Stimulated activated CD8-positive, alpha-beta memory T cell treated with anti-CD3 and anti-CD28 coated beads, Interleukin-12 subunit alpha, Interleukin-12 subunit beta, amount 100 ng/mL, for 1 hour (primary cell): ENCODE results near the gene NDUFB10.
"Not testable (repeated sequence)": the region's sequence is repeated elsewhere in the genome, so short reads cannot be mapped to it uniquely, and the experiment has no call there.

Source experiments
- DNase-seq: peaks from one replicate; pipeline ENCODE4 v3.0.0-alpha.2; 2020; ENCODE audit warnings: low read depth

Gene NDUFB10

GRCh38 chr16:1946495-1947368 is 12.6 kb upstream of the NDUFB10 start:
- no peak for DNase-seq

GRCh38 chr16:1947369-1947670 is 12.0 kb upstream of the NDUFB10 start:
- no peak for DNase-seq

GRCh38 chr16:1949507-1949906 is 9.8 kb upstream of the NDUFB10 start:
- DNase-seq = no peak

DNA sequence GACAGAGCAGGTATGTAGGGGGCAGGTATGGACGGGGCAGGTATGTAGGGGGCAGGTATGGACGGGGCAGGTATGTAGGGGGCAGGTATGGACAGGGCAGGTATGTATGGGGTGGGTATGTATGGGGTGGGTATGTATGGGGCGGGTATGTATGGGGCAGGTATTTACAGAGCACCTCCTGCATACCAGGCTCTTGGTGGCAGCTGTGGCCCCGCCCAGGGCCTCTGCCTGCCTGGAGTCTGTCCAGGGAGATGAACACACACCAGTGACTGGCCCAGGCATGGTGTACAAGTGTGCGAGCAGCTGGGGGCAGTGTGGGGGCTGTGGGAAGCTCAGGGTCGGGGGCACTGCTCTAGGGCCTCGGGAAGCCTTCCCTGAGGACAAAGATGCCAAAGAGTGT is 9.3 kb upstream of the NDUFB10 start:
- DNase-seq = no peak

DNA sequence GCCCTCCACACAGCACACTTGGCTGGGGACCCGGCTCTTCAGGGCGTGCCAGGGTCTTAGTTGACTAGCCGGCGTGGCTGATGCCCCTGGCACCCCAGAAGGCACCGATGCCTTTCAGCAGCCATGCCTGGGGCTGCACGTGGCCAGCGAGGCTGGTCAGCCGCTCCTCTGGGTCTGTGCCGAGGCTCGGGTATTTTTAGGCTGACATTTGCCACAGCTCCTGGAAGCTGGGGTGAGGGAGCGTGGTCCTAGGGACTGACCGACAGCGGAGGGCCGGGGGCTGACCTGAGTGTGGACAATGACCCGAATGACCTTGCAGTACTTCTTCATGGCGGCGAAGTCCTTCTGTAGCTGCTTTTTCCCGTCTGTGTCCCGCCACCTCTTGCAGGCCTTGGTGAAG is 8.8 kb upstream of the NDUFB10 start:
- no peak for DNase-seq

- no peak for DNase-seq
Measured at GRCh38 chr16:1953734-1954133, 5.6 kb upstream of the NDUFB10 start.

- not testable (repeated sequence) for DNase-seq
Measured at GRCh38 chr16:1957434-1958142, 1.8 kb upstream of the NDUFB10 start.

DNA sequence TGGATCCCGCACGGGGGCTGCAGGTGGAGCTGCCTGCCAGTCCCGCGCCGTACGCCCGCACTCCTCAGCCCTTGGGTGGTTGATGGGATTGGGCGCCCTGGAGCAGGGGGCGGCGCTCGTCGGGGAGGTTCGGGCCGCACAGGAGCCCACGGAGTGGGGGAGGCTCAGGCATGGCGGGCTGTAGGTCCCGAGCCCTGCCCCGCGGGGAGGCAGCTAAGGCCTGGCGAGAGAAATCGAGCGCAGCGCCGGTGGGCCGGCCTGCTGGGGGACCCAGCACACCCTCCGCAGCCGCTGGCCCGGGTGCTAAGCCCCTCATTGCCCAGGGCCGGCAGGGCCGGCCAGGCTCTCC is 1.2 kb upstream of the NDUFB10 start:
- not testable (repeated sequence) for DNase-seq

DNA sequence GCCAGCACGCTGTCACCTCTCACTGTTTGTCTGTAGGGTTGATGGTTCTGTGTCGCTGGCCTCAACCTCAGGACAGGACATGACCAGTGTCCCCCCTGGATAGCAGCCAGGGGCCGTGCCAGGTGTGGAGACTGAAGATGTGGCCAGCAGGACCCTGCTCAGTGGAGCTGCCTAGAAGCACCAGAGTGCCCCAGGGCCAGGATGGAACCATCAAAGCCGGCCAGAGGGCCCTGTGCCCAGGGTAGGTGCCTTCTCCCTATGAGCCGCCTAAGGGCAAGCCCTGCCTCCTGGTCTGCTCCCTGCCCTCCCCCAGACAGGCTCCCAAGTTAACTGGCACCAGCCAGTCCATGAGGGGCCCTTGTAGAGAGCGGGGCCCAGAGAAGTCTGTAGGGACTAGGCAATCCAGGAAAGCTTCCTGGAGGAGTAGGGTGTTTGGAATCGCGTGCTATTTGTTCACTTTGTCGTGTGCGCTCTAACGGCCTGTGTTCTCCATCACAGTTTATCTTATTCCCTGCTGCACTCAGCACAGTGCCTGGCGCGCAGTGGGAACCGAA is 546 bp upstream of the NDUFB10 start:
- DNase-seq = no peak

DNA sequence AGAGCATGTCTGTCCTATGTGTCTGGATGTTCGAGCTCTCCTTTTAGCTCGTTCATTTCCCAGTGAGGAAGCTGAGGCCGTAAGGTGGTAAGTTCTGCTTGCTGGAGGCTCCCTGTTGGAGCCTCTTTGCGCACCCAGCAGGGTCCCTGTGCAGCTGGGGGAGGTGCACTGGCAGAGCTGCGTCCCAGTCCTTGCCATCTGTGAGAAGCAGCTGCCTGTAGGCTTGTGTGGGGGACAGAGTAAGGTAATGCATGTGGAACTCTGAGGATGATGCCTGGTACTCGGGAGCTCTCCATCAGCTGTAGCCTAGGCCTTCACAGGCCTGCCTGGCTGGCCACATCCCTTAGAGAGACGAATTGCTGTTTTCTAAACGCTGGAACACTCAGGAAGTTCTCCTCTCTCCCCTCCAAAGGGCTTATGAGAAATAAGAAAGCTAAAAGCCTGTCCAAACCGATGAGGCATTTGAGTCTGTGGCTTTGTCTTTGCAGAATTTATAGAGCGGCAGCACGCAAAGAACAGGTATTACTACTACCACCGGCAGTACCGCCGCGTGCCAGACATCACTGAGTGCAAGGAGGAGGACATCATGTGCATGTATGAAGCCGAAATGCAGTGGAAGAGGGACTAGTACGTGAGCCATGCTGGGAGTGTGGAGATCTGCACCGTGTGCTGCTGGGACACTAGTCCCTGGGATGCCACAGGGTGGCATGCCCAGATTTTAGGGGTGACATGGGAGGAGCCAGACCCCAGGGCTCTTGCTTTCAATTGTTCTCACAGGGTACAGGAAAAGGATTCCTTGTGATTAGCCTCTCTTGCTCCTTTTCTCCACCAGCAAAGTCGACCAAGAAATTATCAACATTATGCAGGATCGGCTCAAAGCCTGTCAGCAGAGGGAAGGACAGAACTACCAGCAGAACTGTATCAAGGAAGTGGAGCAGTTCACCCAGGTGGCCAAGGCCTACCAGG is 1.6 kb downstream of the NDUFB10 start:
- DNase-seq = no peak

DNA sequence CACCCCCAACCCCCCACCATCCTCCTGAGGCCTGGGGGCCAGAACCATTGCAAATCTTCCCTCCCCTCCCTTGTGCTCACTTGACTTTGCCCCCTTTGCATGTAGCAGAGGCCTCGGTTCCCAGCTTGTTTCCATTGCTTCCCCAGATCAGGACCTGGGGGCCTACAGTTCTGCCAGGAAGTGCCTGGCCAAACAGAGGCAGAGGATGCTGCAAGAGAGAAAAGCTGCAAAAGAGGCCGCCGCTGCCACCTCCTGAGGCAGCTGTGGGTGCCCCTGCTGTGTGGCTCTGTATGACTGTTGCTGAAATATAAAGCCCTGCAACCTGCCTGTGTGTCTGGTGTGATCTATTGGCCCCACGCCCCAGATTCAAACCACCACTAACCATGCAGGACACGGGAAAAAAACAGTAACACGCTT is 2.3 kb downstream of the NDUFB10 start:
- DNase-seq = no peak

DNA sequence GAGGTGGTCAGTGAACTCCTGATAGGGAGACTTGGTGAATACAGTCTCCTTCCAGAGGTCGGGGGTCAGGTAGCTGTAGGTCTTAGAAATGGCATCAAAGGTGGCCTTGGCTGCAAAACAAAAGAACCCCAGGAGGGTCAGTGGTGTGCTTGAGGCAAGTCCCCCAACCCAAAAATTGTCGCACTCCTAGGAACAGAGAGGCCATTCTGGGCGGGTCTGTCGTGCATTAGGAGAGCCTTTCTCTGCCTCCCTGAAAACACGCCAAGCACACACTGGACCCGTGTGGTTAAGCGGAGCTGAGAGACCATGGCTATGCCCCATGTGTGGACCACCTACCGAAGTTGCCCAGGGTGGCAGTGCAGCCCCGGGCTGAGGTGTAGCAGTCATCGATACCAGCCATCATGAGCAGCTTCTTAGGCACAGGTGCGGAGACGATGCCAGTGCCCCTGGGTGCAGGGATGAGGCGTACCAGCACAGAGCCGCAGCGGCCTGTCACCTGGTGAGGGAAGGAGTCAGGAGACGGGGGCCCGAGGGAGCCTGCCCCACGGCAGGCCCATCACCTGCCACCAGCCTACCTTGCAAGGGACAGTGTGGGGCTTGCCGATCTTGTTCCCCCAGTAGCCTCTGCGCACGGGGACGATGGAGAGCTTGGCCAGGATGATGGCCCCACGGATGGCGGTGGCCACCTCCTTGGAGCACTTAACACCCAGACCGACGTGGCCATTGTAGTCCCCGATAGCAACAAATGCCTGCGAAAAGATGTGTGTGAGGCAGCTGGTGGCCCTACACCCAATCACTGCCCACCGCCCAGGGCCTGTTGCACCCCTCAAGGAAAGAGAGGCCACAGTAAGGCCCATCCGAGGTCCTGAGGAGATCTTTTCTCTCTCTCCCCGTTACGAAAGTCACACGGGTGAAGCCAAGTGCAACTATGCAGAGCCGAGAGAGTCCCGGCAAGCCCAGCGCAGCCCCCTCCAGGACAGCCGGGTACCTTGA is 3.1 kb downstream of the NDUFB10 start:
- DNase-seq = not testable (repeated sequence)

DNA sequence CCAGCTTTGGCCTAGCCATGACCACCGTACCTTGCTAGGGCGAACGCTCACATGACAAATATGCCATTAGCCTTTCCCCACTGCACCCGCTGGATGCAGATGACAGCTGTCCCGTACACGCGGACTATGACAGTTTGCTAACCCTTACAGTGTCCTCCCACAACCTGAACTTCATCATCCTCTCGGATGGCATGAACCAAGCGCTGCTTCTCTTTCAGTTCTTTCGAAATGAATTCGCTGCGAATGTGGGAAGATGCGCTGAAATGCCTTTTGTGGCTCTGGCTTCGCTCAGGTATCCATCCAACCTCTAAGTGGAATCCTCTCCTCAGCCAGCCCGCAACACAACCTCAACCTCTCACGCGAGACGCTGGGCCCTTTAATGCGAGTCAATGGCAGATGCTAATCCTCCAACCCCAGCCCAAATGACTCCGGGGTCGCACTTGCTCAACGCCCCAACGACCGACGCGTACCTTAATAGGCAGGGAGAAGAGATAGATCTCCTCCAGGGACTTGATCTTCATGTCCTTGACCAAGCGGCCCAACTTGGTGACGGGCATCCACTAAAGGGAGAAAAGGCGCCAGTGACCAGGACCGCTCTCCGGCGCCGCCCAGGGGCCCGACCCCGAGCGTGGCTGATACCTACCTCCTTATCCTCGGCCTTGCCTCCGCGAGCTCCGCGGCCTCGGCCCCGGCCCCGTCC is 4.6 kb downstream of the NDUFB10 start:
- DNase-seq = no peak

GRCh38 chr16:1964506-1965395 is 5.4 kb downstream of the NDUFB10 start, which contains the start of gene RPS2:
Gene RPS2 (minus strand): TSS chr16:1964826. CDS start chr16:1964625, 201 bp downstream.
- DNase-seq = peak; percentile 94

- no peak for DNase-seq
Measured at GRCh38 chr16:1965396-1966001, 6.2 kb downstream of the NDUFB10 start.

GRCh38 chr16:1966460-1966859 is 7.1 kb downstream of the NDUFB10 start, which contains the start of gene RNF151:
Gene RNF151 (plus strand): TSS chr16:1966856. CDS start chr16:1966882, 26 bp downstream.
- no peak for DNase-seq

GRCh38 chr16:1968146-1968953 is 9.0 kb downstream of the NDUFB10 start:
- DNase-seq = no peak
